Glutamatergic neuron (in vitro differentiated cells): ENCODE results near the gene IL17RC. TPM values are rescaled to one million over a fixed set of nuclear protein-coding genes. Genes with fewer than 3 reads are reported as not detected.

Experiments used
- DNase-seq: peaks from one replicate; pipeline ENCODE4 v3.0.0; 2022
- H3K27ac Mint-ChIP-seq: one replicate; pipeline ENCODE4 v1.8.0; 2020; ENCODE audit warnings: mild to moderate bottlenecking, mixed read lengths, inconsistent platforms; ENCODE audit not compliant: unreplicated experiment
- H3K27me3 Mint-ChIP-seq: one replicate; pipeline ENCODE4 v1.8.0; 2020; ENCODE audit warnings: mild to moderate bottlenecking, moderate library complexity, mixed read lengths, inconsistent platforms; ENCODE audit not compliant: unreplicated experiment
- H3K36me3 Mint-ChIP-seq: one replicate; pipeline ENCODE4 v1.8.0; 2020; ENCODE audit warnings: mild to moderate bottlenecking, mixed read lengths, inconsistent platforms; ENCODE audit not compliant: unreplicated experiment
- H3K4me1 Mint-ChIP-seq: one replicate; pipeline ENCODE4 v1.8.0; 2020; ENCODE audit warnings: mild to moderate bottlenecking, low read depth, mixed read lengths, inconsistent platforms; ENCODE audit not compliant: unreplicated experiment
- H3K4me3 Mint-ChIP-seq: one replicate; pipeline ENCODE4 v1.8.0; 2020; ENCODE audit warnings: mild to moderate bottlenecking, mixed read lengths, inconsistent platforms; ENCODE audit not compliant: unreplicated experiment
- H3K9me3 Mint-ChIP-seq: one replicate; pipeline ENCODE4 v1.8.0; 2020; ENCODE audit warnings: mild to moderate bottlenecking, moderate library complexity, mixed read lengths, inconsistent platforms; ENCODE audit not compliant: unreplicated experiment
- total RNA-seq: library from RNA; stranded (reverse); fragmentation: NEBNext Ultra II Directional; extraction: Animal tissue kit (Norgen Biotek cat#: 25700); gene quantifications from one replicate; pipeline ENCODE4 v1.2.1, GENCODE V29; 2021; ENCODE audit not compliant: unreplicated experiment
- TF ChIP-seq, protein P1 (sequence below): fragments of 200-600 bp; sonication (generic); IDR thresholded peaks from one replicate; pipeline ENCODE4 v1.5.0; 2021; ENCODE audit not compliant: partially characterized antibody, unreplicated experiment

Gene IL17RC
- total RNA-seq, 1 donor from 2014 or later, result 41.9 TPM

DNA sequence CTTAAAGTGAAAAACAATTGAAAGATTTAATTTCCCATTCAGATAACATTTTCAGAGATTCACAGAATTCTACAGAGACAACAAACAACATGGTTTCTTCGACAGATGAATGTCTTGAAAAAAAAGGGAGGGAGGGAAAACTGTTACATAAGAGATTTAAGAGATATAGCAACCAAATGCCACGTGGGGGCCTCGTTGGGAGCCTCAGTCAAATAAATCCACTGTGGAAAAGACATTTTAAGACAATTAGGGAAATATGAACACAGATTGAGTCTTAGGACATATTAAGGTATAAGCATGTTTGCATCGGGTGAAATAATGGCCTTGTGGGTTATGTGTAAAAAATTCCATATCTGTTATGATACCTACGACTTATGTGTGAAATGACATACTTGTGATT lies 40.3 kb downstream of the IL17RC start:
- Mint-ChIP-seq H3K27me3 (no peaks in the 10 kb centered on the region), H3K27ac (no peak overlapping the region), H3K4me1 (no peaks in the 10 kb centered on the region), H3K4me3 (no peak overlapping the region), H3K9me3 (no peaks in the 10 kb centered on the region), H3K36me3 (peaks cover under 1% of the 10 kb centered on the region)
- DNase-seq, result no peak
- TF ChIP-seq, protein P1, sequence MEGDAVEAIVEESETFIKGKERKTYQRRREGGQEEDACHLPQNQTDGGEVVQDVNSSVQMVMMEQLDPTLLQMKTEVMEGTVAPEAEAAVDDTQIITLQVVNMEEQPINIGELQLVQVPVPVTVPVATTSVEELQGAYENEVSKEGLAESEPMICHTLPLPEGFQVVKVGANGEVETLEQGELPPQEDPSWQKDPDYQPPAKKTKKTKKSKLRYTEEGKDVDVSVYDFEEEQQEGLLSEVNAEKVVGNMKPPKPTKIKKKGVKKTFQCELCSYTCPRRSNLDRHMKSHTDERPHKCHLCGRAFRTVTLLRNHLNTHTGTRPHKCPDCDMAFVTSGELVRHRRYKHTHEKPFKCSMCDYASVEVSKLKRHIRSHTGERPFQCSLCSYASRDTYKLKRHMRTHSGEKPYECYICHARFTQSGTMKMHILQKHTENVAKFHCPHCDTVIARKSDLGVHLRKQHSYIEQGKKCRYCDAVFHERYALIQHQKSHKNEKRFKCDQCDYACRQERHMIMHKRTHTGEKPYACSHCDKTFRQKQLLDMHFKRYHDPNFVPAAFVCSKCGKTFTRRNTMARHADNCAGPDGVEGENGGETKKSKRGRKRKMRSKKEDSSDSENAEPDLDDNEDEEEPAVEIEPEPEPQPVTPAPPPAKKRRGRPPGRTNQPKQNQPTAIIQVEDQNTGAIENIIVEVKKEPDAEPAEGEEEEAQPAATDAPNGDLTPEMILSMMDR, result no peak

DNA sequence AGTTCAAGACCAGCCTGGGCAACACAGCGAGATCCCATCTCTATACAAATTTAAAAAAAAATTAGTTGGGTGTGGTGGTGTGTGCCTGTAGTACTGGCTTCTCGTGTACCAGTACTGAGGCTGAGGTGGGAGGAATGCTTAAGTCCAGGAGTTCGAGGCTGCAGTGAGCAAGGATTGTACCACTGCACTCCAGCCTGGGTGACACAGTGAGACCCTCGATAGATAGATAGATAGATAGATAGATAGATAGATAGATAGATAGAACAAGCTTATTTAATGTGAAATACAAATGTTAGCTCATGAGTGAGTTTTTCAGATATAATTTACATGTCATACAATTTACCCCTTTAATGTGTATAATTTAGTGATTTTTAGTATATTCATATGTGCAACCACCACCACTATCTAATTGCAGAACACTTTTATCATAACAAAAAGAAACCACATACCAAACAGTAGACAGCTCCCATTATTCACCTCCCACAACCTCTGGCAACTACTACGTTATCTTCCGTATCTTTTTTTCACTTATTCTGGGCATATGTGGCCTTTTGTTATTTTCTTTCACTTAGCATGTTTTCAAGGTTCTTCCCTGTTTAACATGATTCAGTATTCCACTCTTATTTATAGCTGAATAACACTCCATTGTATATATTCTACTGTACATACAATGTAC lies 48.4 kb downstream of the IL17RC start:
- no peaks in the 10 kb centered on the region for H3K9me3 Mint-ChIP-seq

DNA sequence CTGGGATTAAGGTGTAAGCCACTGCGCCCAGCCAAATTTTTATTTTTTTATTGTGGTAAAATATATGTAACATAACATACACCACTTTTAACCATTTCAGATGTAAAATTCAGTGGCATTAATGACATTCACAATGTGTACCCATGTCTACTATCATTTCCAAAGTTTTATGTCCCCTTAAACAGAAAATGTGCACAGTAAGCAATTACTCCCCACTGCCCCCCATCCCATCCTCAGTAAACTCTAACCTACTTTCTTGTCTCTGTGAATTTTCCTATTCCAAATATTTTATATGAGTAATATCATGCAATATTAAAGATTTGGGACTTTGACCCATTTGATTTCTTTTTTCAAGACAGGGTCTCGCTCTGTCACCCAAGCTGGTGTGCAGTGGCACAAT lies 49.9 kb downstream of the IL17RC start:
- TF ChIP-seq, protein P1, result no peak
- Mint-ChIP-seq H3K27me3 (peaks cover 1% of the 10 kb centered on the region), H3K4me3 (no peak overlapping the region), H3K27ac (no peak overlapping the region), H3K4me1 (no peaks in the 10 kb centered on the region), H3K9me3 (no peaks in the 10 kb centered on the region), H3K36me3 (peaks cover 13% of the 10 kb centered on the region)
- no peak for DNase-seq

More for the DNA sequence above, 48.4 kb downstream of the IL17RC start:
- Mint-ChIP-seq H3K27me3 (peaks cover 1% of the 10 kb centered on the region), H3K4me3 (no peak overlapping the region), H3K4me1 (no peaks in the 10 kb centered on the region), H3K36me3 (peaks cover 13% of the 10 kb centered on the region), H3K27ac (no peak overlapping the region)
- no peak for DNase-seq
- TF ChIP-seq, protein P1, result no peak

DNA sequence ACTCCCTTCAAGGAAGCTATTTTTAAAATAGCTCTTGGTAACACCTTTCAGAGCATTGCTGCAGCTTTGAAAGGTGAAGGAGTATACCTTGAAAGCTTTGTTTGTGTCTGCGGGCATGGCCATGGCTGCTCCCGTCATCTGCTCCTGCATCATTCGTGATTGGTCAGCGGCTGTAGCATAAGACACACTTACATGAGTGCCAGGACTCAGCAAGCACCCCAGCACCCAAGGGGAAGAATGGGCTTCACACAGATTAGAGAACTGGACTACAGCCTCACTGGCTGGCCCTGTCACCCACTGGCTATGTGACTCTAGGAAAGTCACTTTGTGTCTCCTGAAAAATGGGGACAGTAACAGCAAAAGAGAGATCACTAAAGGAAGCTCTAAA lies 52.7 kb downstream of the IL17RC start:
- Mint-ChIP-seq H3K4me3 (no peak overlapping the region), H3K36me3 (peaks cover 5% of the 10 kb centered on the region), H3K27ac (no peak overlapping the region), H3K4me1 (no peaks in the 10 kb centered on the region), H3K9me3 (no peaks in the 10 kb centered on the region), H3K27me3 (peaks cover 1% of the 10 kb centered on the region)
- no peak for DNase-seq
- TF ChIP-seq, protein P1, result no peak

DNA sequence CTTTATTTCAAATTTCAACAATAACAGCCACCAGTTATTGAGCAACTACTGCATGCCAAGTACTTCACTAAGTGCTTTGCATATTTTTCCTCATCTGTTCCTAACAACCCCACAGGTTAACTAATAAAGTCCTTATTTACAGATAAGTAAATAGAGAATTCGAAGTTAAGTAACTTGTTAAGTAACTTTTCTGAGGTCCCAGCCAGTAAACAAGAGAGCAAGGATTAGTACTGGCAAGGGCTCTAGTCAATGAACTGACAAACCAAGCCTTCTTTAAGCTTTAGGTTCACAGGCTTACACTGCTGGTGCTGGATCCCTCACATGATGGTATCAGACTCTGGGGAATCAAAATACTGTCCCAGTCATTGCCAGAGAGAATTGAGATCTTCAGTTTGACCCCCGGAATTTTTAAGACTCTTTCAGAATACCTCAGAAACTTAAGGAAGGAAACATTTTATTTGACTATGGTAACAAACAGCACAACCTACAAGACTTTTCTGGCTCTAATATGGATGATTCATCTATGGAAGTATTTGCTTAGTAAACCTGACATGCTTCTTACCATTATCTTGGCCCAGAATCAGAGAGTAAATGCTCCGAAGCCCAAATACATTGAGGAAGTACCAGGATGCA lies 53.2 kb downstream of the IL17RC start:
- Mint-ChIP-seq H3K27me3 (peaks cover 1% of the 10 kb centered on the region), H3K27ac (no peak overlapping the region), H3K4me3 (no peak overlapping the region)

More for the DNA sequence above, 53.2 kb downstream of the IL17RC start:
- H3K36me3 Mint-ChIP-seq, result peaks cover 5% of the 10 kb centered on the region
- TF ChIP-seq, protein P1, result no peak
- H3K9me3 Mint-ChIP-seq, result no peaks in the 10 kb centered on the region
- no peaks in the 10 kb centered on the region for H3K4me1 Mint-ChIP-seq
- no peak for DNase-seq
